Astrocyte of the cerebellum (primary cell): ENCODE results near the gene COX18.
A peak's percentile ranks its signal among the peaks of the same experiment; 100 is the strongest.

Source experiments
- DNase-seq: peaks from one replicate; pipeline ENCODE4 v3.0.0-alpha.2; 2011; ENCODE audit warnings: low read depth
- H3K4me3 ChIP-seq: 2 replicates; pipeline ENCODE4 v1.5.1; 2011; ENCODE audit warnings: mild to moderate bottlenecking, low read depth, low read length, moderate library complexity
- CTCF ChIP-seq: IDR thresholded peaks from 2 replicates; pipeline ENCODE4 v1.5.1; 2012; ENCODE audit warnings: low read length, low read depth, moderate library complexity, mild to moderate bottlenecking; ENCODE audit errors: missing control alignments
- in situ Hi-C: cut with HindIII; loops from 2 replicates; pipeline ENCODE4 v1.10.0; 2017; ENCODE audit warnings: low sequenced_read_pairs

Gene COX18, protein sequence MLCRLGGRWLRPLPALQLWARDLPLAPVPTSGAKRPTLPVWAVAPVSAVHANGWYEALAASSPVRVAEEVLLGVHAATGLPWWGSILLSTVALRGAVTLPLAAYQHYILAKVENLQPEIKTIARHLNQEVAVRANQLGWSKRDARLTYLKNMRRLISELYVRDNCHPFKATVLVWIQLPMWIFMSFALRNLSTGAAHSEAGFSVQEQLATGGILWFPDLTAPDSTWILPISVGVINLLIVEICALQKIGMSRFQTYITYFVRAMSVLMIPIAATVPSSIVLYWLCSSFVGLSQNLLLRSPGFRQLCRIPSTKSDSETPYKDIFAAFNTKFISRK

GRCh38 chr4:73069338-73070073 is at the start of gene COX18:
COX18 (minus strand) TSS chr4:73069716; CDS start chr4:73069649, 67 bp downstream.
- TF ChIP-seq CTCF = no peak
- DNase-seq = peak; percentile 96
- in situ Hi-C loops = no loop called here

DNA sequence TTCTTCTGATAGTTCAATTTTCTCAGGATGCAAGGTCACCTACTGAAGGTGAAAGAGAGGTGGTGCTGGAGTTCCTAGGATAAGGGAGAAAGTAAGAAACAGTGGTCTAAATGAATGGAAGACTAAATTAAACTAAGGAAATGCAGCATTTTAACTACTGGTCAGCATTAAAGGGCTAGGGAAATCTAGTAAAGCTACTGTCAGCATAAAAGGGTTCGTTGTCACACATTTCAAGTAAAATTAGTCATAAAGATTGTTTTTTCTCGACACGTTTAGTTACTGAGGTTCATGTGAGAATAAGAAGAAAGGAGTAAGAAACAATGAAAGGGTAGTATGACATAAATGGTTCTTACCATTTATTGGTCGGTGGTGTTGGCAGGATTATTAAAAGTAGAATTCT is 40.0 kb upstream of the COX18 start:
- in situ Hi-C loops = no loop called here
- TF ChIP-seq CTCF = no peak
- H3K4me3 ChIP-seq = no peak overlapping the region
- DNase-seq = no peak

More at GRCh38 chr4:73069338-73070073, at the start of gene COX18:
- peak within 1 kb of the TSS; percentile 77 for H3K4me3 ChIP-seq

GRCh38 chr4:73104695-73105094 is 35.2 kb upstream of the COX18 start:
- H3K4me3 ChIP-seq = no peak overlapping the region
- no peak for DNase-seq
- no peak for TF ChIP-seq CTCF
- in situ Hi-C loops = no loop called here

- DNase-seq = no peak
- in situ Hi-C loops = no loop called here
Observed at GRCh38 chr4:73103799-73104503, 34.4 kb upstream of the COX18 start.

DNA sequence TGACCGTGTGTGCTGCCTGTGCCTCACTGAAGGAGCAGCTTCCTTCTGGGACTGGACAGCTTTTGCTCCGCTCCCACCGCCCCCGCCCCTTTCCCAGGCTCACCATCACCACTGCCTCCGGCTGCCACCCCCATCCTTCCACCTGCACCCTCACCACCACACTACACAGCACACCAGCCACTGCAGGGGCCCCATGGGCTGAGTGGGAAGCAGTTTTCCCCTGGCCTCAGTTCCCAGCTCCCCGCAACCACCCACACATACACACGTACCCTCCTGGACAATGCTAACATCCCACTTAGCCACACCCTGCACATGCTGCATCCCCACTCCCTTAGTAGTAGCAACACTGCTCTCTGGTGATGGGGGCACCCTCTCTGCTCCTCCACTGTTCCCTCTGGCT is 29.6 kb upstream of the COX18 start:
- no peak for TF ChIP-seq CTCF
- in situ Hi-C loops = no loop called here
- H3K4me3 ChIP-seq = no peak overlapping the region
- DNase-seq = no peak

More at GRCh38 chr4:73103799-73104503, 34.4 kb upstream of the COX18 start:
- TF ChIP-seq CTCF = no peak
- H3K4me3 ChIP-seq = no peak overlapping the region

- in situ Hi-C loops = no loop called here
- no peak for DNase-seq
- no peak overlapping the region for H3K4me3 ChIP-seq
- TF ChIP-seq CTCF = no peak
Observed at GRCh38 chr4:73098713-73099112, 29.2 kb upstream of the COX18 start.
